BE2C (cell line): ENCODE measurements around the gene LSMEM2.

ENCODE experiments used
- DNase-seq: peaks from one replicate; pipeline ENCODE4 v3.0.0-alpha.2; 2020
- H3K27me3 ChIP-seq: fragments of 250-450 bp; sonication (Bioruptor Pico); 2 replicates; pipeline ENCODE4 v1.5.1; 2020; ENCODE audit warnings: mild to moderate bottlenecking
- H3K36me3 ChIP-seq: fragments of 250-450 bp; sonication (Bioruptor Pico); 2 replicates; pipeline ENCODE4 v1.5.1; 2020; ENCODE audit warnings: mild to moderate bottlenecking
- H3K4me1 ChIP-seq: fragments of 250-450 bp; sonication (Bioruptor Pico); 2 replicates; pipeline ENCODE4 v1.5.1; 2020
- H3K4me3 ChIP-seq: 2 replicates; pipeline ENCODE4 v1.5.1; 2011; ENCODE audit warnings: low read depth, low read length
- H3K9me3 ChIP-seq: fragments of 250-450 bp; sonication (Bioruptor Pico); 2 replicates; pipeline ENCODE4 v1.5.1; 2020
- CTCF ChIP-seq: IDR thresholded peaks from 2 replicates; pipeline ENCODE4 v1.5.1; 2012; ENCODE audit warnings: mild to moderate bottlenecking, low read depth, low read length

The LSMEM2 gene

GRCh38 chr3:50265571-50265970 is 13.3 kb upstream of the LSMEM2 start:
- no peak for DNase-seq
- no peaks in the 10 kb centered on the region for H3K9me3 ChIP-seq
- H3K27me3 ChIP-seq, result no peaks in the 10 kb centered on the region
- no peaks in the 10 kb centered on the region for H3K36me3 ChIP-seq
- no peak for TF ChIP-seq CTCF
- H3K4me3 ChIP-seq, result no peak overlapping the region
- no peaks in the 10 kb centered on the region for H3K4me1 ChIP-seq

GRCh38 chr3:50266017-50266416 is 12.9 kb upstream of the LSMEM2 start:
- Histone ChIP-seq H3K27me3 (no peaks in the 10 kb centered on the region), H3K4me1 (no peaks in the 10 kb centered on the region)

GRCh38 chr3:50266836-50267235 is 12.1 kb upstream of the LSMEM2 start:
- no peaks in the 10 kb centered on the region for H3K36me3 ChIP-seq
- H3K9me3 ChIP-seq, result no peaks in the 10 kb centered on the region
- TF ChIP-seq CTCF, result no peak
- H3K4me3 ChIP-seq, result no peak overlapping the region
- no peak for DNase-seq
- no peaks in the 10 kb centered on the region for H3K27me3 ChIP-seq
- no peaks in the 10 kb centered on the region for H3K4me1 ChIP-seq

More at GRCh38 chr3:50266017-50266416, 12.9 kb upstream of the LSMEM2 start:
- no peak for DNase-seq
- H3K36me3 ChIP-seq, result no peaks in the 10 kb centered on the region
- no peak for TF ChIP-seq CTCF
- no peaks in the 10 kb centered on the region for H3K9me3 ChIP-seq
- no peak overlapping the region for H3K4me3 ChIP-seq

GRCh38 chr3:50267280-50267913 is 11.5 kb upstream of the LSMEM2 start:
- H3K27me3 ChIP-seq, result no peaks in the 10 kb centered on the region
- DNase-seq, result no peak
- no peak for TF ChIP-seq CTCF
- H3K9me3 ChIP-seq, result no peaks in the 10 kb centered on the region
- no peaks in the 10 kb centered on the region for H3K4me1 ChIP-seq
- no peaks in the 10 kb centered on the region for H3K36me3 ChIP-seq
- H3K4me3 ChIP-seq, result no peak overlapping the region

- Histone ChIP-seq H3K27me3 (peaks cover 3% of the 10 kb centered on the region), H3K36me3 (no peaks in the 10 kb centered on the region), H3K4me3 (no peak overlapping the region), H3K9me3 (no peaks in the 10 kb centered on the region), H3K4me1 (no peaks in the 10 kb centered on the region)
- DNase-seq, result no peak
- no peak for TF ChIP-seq CTCF
Observed at GRCh38 chr3:50268276-50268675, 10.6 kb upstream of the LSMEM2 start.

- H3K27me3 ChIP-seq, result peaks cover 9% of the 10 kb centered on the region
- H3K9me3 ChIP-seq, result no peaks in the 10 kb centered on the region
- TF ChIP-seq CTCF, result no peak
- H3K36me3 ChIP-seq, result no peaks in the 10 kb centered on the region
- H3K4me1 ChIP-seq, result no peaks in the 10 kb centered on the region
- H3K4me3 ChIP-seq, result no peak within 1 kb of the TSS
- DNase-seq, result no peak
Observed at GRCh38 chr3:50268703-50269451, 10.0 kb upstream of the LSMEM2 start, which contains the start of gene SEMA3B. Gene SEMA3B (plus strand): TSS chr3:50269147. CDS start chr3:50269241, 94 bp downstream.
